Hepatocyte (in vitro differentiated cells): ENCODE data around the gene CREB5. TPM values are rescaled to one million over a fixed set of nuclear protein-coding genes. Genes with fewer than 3 reads are reported as not detected.
A peak's percentile ranks its signal among the peaks of the same experiment; 100 is the strongest.

Source experiments
- DNase-seq: peaks from one replicate; pipeline ENCODE4 v3.0.0-alpha.2; 2016; ENCODE audit warnings: low spot score
- H2AFZ ChIP-seq: fragments of 200-600 bp; sonication (generic); 2 replicates; pipeline ENCODE4 v1.6.0; 2016; ENCODE audit warnings: antibody characterized with exemption, mild to moderate bottlenecking
- H3K27ac ChIP-seq: fragments of 200-600 bp; sonication (generic); 2 replicates; pipeline ENCODE4 v1.5.1; 2016; ENCODE audit warnings: mild to moderate bottlenecking
- H3K27me3 ChIP-seq: fragments of 200-600 bp; sonication (generic); 2 replicates; pipeline ENCODE4 v1.6.1; 2016
- H3K36me3 ChIP-seq: fragments of 200-600 bp; sonication (generic); replicated peaks from 2 replicates; pipeline ENCODE4 v1.5.1; 2016; ENCODE audit warnings: low read depth; ENCODE audit not compliant: insufficient read depth
- H3K4me1 ChIP-seq: fragments of 200-600 bp; sonication (generic); 2 replicates; pipeline ENCODE4 v1.5.1; 2016; ENCODE audit warnings: mild to moderate bottlenecking, moderate library complexity; ENCODE audit not compliant: insufficient read depth
- H3K4me2 ChIP-seq: fragments of 200-600 bp; sonication (generic); 2 replicates; pipeline ENCODE4 v1.6.0; 2016
- H3K4me3 ChIP-seq: fragments of 200-600 bp; sonication (generic); 2 replicates; pipeline ENCODE4 v1.5.1; 2016; ENCODE audit warnings: mild to moderate bottlenecking
- H3K79me2 ChIP-seq: fragments of 200-600 bp; sonication (generic); 2 replicates; pipeline ENCODE4 v1.6.0; 2017; ENCODE audit warnings: mild to moderate bottlenecking
- H3K9me2 ChIP-seq: fragments of 200-600 bp; sonication (generic); replicated peaks from 2 replicates; pipeline ENCODE4 v1.6.0; 2017; ENCODE audit warnings: mild to moderate bottlenecking; ENCODE audit not compliant: insufficient read depth
- H3K9me3 ChIP-seq: fragments of 200-600 bp; sonication (generic); 2 replicates; pipeline ENCODE4 v1.5.1; 2016; ENCODE audit warnings: low read depth, mild to moderate bottlenecking
- H4K20me1 ChIP-seq: fragments of 200-600 bp; sonication (generic); 2 replicates; pipeline ENCODE4 v1.6.0; 2016; ENCODE audit warnings: mild to moderate bottlenecking; ENCODE audit not compliant: insufficient read depth, poor library complexity, severe bottlenecking
- EZH2 ChIP-seq: fragments of 200-600 bp; sonication (generic); IDR thresholded peaks from 2 replicates; pipeline ENCODE4 v1.6.1; 2016; ENCODE audit warnings: antibody characterized with exemption, mild to moderate bottlenecking, borderline replicate concordance
- EZH2phosphoT487 ChIP-seq: fragments of 200-600 bp; sonication (generic); IDR thresholded peaks from one replicate; pipeline ENCODE4 v1.6.1; 2018; ENCODE audit warnings: antibody characterized with exemption, mild to moderate bottlenecking, low read depth, moderate library complexity; ENCODE audit not compliant: unreplicated experiment, severe bottlenecking
- WGBS: methylation state at CpG from one replicate; pipeline ENCODE4 v1.1.6; 2016; ENCODE audit warnings: low lambda C conversion rate; ENCODE audit errors: missing lambda C conversion rate; 5-methylcytosine and 5-hydroxymethylcytosine counted together
- polyA plus RNA-seq: library from polyadenylated mRNA; unstranded; fragments of >200 nt; fragmentation: Nextera tagmentation; extraction: Ambion mirVana; gene quantifications from 2 replicates; pipeline ENCODE4 v1.2.1, GENCODE V29; 2016
- total RNA-seq: library from RNA; depleted of rRNA; stranded (reverse); fragments of >200 nt; gene quantifications from 2 replicates; pipeline ENCODE4 v1.2.3, GENCODE V29; 2014
- TF ChIP-seq, protein P1 (sequence below): fragments of 200-600 bp; sonication (generic); IDR thresholded peaks from 2 replicates; pipeline ENCODE4 v1.5.1; 2016; ENCODE audit warnings: antibody characterized with exemption, mild to moderate bottlenecking; ENCODE audit not compliant: poor library complexity

The CREB5 gene
- total and polyA plus RNA-seq, 2 experiments from 2014 or later: 14.0 to 27.9 TPM

DNA sequence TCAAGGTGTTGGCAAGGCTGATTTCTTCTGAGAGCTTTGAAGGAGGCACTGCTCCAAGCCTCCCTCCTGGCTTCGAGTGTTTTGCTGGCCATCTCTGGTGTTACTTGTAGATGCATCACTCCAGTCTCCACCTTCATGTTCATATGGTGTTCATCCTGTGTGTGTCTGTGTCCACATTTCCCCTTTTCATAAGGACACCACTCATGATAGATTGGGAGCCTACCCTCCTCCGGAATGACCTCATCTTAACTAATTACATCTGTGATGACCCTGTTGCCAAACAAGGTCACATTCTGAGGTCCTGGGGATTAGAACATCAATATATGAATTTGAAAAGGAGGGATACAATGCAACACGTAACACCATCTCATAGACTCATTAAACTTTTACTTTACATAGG is 119.0 kb downstream of the CREB5 start:
- peaks cover 15% of the 10 kb centered on the region for H3K4me1 ChIP-seq
- no peaks in the 10 kb centered on the region for H3K9me3 ChIP-seq
- H3K36me3 ChIP-seq: no peaks in the 10 kb centered on the region
- H3K27ac ChIP-seq: peak overlapping the region; percentile 0
- 97% methylated on average over 3 of the region's 3 CpGs for WGBS
- no peaks in the 10 kb centered on the region for H3K9me2 ChIP-seq
- H3K4me2 ChIP-seq: no peak overlapping the region
- DNase-seq: no peak
- H3K4me3 ChIP-seq: no peak overlapping the region
- H4K20me1 ChIP-seq: no peaks in the 10 kb centered on the region
- no peak overlapping the region for H2AFZ ChIP-seq
- TF ChIP-seq, protein P1, sequence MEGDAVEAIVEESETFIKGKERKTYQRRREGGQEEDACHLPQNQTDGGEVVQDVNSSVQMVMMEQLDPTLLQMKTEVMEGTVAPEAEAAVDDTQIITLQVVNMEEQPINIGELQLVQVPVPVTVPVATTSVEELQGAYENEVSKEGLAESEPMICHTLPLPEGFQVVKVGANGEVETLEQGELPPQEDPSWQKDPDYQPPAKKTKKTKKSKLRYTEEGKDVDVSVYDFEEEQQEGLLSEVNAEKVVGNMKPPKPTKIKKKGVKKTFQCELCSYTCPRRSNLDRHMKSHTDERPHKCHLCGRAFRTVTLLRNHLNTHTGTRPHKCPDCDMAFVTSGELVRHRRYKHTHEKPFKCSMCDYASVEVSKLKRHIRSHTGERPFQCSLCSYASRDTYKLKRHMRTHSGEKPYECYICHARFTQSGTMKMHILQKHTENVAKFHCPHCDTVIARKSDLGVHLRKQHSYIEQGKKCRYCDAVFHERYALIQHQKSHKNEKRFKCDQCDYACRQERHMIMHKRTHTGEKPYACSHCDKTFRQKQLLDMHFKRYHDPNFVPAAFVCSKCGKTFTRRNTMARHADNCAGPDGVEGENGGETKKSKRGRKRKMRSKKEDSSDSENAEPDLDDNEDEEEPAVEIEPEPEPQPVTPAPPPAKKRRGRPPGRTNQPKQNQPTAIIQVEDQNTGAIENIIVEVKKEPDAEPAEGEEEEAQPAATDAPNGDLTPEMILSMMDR: no peak
- no peak for TF ChIP-seq EZH2phosphoT487
- TF ChIP-seq EZH2: no peak
- peaks cover 4% of the 10 kb centered on the region for H3K27me3 ChIP-seq
- no peaks in the 10 kb centered on the region for H3K79me2 ChIP-seq

DNA sequence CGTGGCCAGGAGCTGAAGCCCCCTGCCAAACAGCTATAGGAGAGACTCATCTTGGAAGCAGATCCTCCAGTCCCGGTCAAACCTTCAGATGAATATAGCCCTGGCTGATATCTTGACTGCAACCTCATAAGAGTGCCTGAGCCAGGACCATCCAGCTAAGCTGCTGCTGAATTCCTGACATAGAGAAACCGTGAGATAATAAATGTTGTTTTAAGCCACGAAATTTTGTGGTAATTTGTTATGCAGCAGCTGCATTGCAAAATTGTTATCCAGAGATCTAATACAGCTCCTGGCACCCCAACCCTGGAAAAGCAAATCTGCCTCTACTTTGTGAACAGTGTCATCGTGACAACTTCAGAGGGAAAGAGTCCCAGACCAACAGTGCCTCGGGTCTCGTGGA is 119.9 kb downstream of the CREB5 start:
- H4K20me1 ChIP-seq: no peaks in the 10 kb centered on the region
- TF ChIP-seq EZH2 (no peak), EZH2phosphoT487 (no peak)
- TF ChIP-seq, protein P1: no peak
- H3K9me2 ChIP-seq: no peaks in the 10 kb centered on the region
- DNase-seq: no peak
- no peaks in the 10 kb centered on the region for H3K36me3 ChIP-seq
- no peaks in the 10 kb centered on the region for H3K79me2 ChIP-seq
- peaks cover 15% of the 10 kb centered on the region for H3K4me1 ChIP-seq
- no peak overlapping the region for H3K4me3 ChIP-seq
- H3K27me3 ChIP-seq: peaks cover 4% of the 10 kb centered on the region
- no peak overlapping the region for H3K27ac ChIP-seq
- WGBS: 91% methylated on average over 7 of the region's 7 CpGs
- H2AFZ ChIP-seq: no peak overlapping the region
- H3K9me3 ChIP-seq: no peaks in the 10 kb centered on the region
- no peak overlapping the region for H3K4me2 ChIP-seq

DNA sequence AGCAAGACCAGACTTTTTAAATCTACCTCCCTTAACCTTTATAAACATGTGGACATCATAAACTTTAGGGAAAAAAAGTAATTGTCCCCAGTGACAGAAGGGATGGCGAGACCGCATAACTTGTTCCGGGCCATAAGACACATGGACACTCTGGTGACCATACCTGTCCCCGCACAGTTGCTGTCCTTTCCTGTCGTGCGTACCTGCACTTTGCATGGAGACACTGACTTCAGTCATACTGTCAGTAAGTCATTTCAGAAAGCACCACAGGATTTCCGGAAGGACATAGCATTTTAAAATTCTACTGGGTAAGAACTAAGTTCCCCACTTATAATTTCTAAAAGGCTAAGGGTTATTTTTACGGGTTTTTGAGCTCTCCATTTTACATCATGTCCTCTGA is 120.9 kb downstream of the CREB5 start:
- peak overlapping the region; percentile 6 for H3K27ac ChIP-seq
- no peak for TF ChIP-seq EZH2phosphoT487
- TF ChIP-seq, protein P1: no peak
- TF ChIP-seq EZH2: no peak
- no peak overlapping the region for H3K4me3 ChIP-seq
- no peaks in the 10 kb centered on the region for H3K79me2 ChIP-seq
- H3K4me2 ChIP-seq: no peak overlapping the region
- no peaks in the 10 kb centered on the region for H3K9me3 ChIP-seq
- no peaks in the 10 kb centered on the region for H4K20me1 ChIP-seq
- no peak for DNase-seq
- WGBS: 94% methylated on average over 8 of the region's 8 CpGs
- peaks cover 15% of the 10 kb centered on the region for H3K4me1 ChIP-seq
- peaks cover 4% of the 10 kb centered on the region for H3K27me3 ChIP-seq
- H3K9me2 ChIP-seq: no peaks in the 10 kb centered on the region
- no peaks in the 10 kb centered on the region for H3K36me3 ChIP-seq
- no peak overlapping the region for H2AFZ ChIP-seq
